Omental fat pad (tissue), 4 donors: ENCODE results near the gene PRKD1. TPM values are rescaled to one million over a fixed set of nuclear protein-coding genes. Genes with fewer than 3 reads are reported as not detected.
"Not testable (repeated sequence)": the region's sequence is repeated elsewhere in the genome, so short reads cannot be mapped to it uniquely, and the experiment has no call there.

Experiments
- ATAC-seq: fragments of 150-250 bp; one replicate; pipeline ENCODE4 v1.9.1; 2016; ENCODE audit warnings: mild to moderate bottlenecking, moderate library complexity; ENCODE audit not compliant: low FRiP score
- DNase-seq: peaks from one replicate; pipeline ENCODE4 v3.0.0-alpha.2; 2019; ENCODE audit warnings: low spot score
- total RNA-seq, 4 donors: library from RNA; depleted of rRNA; stranded (reverse); fragments of >200 nt; gene quantifications; one replicate each; pipeline ENCODE4 v1.1.0, GENCODE V29; 2016
- TF ChIP-seq, protein P1 (sequence below), 3 donors: fragments of 450-650 bp; IDR thresholded peaks; one replicate each; pipeline ENCODE4 v1.5.1; 2016 to 2017; ENCODE audit warnings: antibody characterized with exemption in 3 of 3, mild to moderate bottlenecking in 3 of 3, moderate library complexity in 2 of 3

The PRKD1 gene
- total RNA-seq, 4 donors from 2014 or later: 9.1 to 34.7 (median 14.6) TPM

- TF ChIP-seq, protein P1, sequence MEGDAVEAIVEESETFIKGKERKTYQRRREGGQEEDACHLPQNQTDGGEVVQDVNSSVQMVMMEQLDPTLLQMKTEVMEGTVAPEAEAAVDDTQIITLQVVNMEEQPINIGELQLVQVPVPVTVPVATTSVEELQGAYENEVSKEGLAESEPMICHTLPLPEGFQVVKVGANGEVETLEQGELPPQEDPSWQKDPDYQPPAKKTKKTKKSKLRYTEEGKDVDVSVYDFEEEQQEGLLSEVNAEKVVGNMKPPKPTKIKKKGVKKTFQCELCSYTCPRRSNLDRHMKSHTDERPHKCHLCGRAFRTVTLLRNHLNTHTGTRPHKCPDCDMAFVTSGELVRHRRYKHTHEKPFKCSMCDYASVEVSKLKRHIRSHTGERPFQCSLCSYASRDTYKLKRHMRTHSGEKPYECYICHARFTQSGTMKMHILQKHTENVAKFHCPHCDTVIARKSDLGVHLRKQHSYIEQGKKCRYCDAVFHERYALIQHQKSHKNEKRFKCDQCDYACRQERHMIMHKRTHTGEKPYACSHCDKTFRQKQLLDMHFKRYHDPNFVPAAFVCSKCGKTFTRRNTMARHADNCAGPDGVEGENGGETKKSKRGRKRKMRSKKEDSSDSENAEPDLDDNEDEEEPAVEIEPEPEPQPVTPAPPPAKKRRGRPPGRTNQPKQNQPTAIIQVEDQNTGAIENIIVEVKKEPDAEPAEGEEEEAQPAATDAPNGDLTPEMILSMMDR (IDR thresholded peaks at IDR 0.05): no peak
- ATAC-seq: no peak
- no peak for DNase-seq
These were observed 188.7 kb downstream of the PRKD1 start for GRCh38 chr14:29738950-29739349.

GRCh38 chr14:29738056-29738455, 189.6 kb downstream of the PRKD1 start:
- TF ChIP-seq, protein P1 (IDR thresholded peaks at IDR 0.05): no peak
- ATAC-seq (no peak), DNase-seq (no peak)

GRCh38 chr14:29735459-29735858, 192.2 kb downstream of the PRKD1 start:
- no peak for DNase-seq
- TF ChIP-seq, protein P1 (IDR thresholded peaks at IDR 0.05): no peak
- no peak for ATAC-seq

- ATAC-seq (no peak), DNase-seq (no peak)
- TF ChIP-seq, protein P1 (IDR thresholded peaks at IDR 0.05): no peak
These were observed 192.9 kb downstream of the PRKD1 start for GRCh38 chr14:29734732-29735131.

DNA sequence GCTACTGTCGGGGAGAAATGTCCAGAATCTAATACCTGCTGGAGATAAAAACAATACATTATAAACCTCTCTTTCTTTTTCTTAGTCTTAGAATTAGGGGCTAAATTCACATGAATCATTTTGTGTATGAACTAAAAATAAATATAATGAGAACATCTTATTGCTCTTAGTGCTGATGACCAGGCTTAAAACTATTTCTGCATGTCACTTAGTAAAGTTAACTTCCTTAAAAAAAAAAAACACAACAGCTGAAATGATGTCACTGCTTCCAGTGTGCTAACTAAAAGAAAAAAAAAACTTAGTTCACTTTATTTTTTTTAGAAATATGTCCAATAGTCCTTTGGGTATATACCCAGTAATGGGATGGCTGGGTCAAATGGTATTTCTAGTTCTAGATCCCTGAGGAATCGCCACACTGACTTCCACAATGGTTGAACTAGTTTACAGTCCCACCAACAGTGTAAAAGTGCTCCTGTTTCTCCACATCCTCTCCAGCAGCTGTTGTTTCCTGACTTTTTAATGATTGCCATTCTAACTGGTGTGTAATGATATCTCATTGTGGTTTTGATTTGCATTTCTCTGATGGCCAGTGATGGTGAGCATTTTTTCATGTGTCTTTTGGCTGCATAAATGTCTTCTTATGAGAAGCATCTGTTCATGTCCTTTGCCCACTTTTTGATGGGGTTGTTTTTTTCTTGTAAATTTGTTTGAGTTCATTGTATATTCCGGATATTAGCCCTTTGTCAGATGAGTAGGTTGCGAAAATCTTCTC, 200.9 kb downstream of the PRKD1 start:
- not testable (repeated sequence) for DNase-seq, ATAC-seq

DNA sequence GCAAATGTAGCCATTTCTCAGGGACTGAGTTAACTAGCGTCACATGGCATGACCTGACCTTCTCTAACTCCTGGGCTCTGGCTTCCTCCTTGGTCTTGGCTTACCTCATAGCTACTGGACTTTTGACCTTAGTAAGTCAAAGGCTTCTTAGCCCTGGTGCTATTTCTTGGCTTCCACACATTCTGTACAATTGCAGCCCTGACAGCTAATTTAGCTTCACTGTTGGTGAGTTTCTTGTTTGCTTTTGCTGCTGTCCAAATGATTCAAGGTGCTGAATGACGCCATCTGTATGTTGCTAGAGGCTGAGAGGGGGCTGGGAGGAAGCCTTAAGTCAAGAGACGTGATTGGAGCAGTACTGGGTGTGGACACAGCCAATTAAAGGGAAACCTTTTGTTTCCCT, 202.7 kb downstream of the PRKD1 start:
- TF ChIP-seq, protein P1 (IDR thresholded peaks at IDR 0.05): no peak
- ATAC-seq (no peak), DNase-seq (no peak)

DNA sequence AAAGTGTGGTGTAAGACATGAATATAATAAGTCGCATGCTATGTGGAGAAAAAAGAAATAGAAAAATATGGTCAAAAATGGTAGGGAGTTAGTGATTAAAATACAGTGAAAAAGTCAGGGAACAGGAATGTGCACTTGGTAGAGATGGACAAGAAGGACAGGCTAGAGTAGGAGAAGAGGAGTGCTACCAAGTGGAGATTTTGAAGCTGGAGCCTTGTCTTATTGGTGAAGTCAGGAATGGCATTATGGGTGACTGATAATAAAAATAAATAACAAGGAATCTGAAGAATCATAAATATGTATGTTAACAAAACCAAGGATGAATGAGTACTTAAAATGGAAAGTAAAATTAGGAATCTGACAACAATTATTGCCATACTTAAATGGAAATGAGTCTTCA, 204.8 kb downstream of the PRKD1 start:
- TF ChIP-seq, protein P1 (IDR thresholded peaks at IDR 0.05): no peak
- DNase-seq: no peak
- ATAC-seq: no peak
